Activated CD8-positive, alpha-beta memory T cell treated with anti-CD3 and anti-CD28 coated beads for 36 hours (primary cell): Measurements from ENCODE around the gene TSPAN14. TPM values are rescaled to one million over a fixed set of nuclear protein-coding genes. Genes with fewer than 3 reads are reported as not detected.

Source experiments
- CTCF ChIA-PET: fragments of 350-600 bp; sonication (Branson Sonifier 250); formaldehyde crosslinking; loops from one replicate; lab custom pipeline; 2021; ENCODE audit warnings: antibody characterized with exemption; lab: Charles Lee
- POLR2A ChIA-PET: fragments of 350-600 bp; sonication (Branson Sonifier 250); formaldehyde crosslinking; loops from one replicate; lab custom pipeline; 2021; ENCODE audit warnings: antibody characterized with exemption; lab: Charles Lee
- total RNA-seq, 2 experiments: library from RNA; stranded (reverse); gene quantifications; one replicate each; pipeline ENCODE4 v1.2.3, GENCODE V29; 2021

TSPAN14 gene
- total RNA-seq, 2 experiments from 2014 or later, result 43.7 to 45.1 TPM

DNA sequence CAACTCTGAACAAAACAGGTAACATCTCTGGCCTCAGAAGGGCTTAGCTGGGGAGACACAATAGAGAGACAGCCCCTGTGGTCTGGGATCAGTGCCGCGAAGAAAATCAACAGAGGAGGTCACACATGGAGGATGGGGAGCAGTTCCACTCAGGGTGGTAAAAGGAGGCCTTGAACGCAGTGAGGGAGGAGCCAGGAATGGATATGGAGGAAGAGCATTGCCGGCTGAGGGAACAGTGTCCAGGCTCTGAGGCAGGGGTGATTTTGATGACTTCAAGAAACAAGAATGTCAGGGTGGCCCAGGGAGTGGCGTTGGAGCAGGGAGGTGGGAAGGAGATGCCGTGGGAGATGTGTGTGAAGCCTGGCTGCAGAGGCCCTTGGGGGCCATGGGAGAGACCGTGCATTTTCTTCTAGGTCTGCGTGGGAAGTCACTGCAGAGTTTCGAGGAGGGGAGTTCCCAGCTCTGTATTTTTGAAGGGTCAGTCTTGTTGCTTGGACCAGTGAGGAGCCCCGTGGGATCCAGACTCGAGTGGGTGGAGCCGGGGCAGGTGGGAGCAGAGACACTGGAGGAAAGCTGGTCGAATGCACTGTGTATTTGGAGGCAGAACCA lies 47.9 kb downstream of the TSPAN14 start:
- POLR2A ChIA-PET, result no interaction called here
- CTCF ChIA-PET, result interaction anchor here (1.8 to 6.5 kb wide), 2 partner anchors 14 to 55 kb away, joined by 5 to 149 read pairs; no protein-coding TSS in a partner anchor

GRCh38 chr10:80502621-80503583 lies 48.8 kb downstream of the TSPAN14 start:
- ChIA-PET POLR2A (no interaction called here), CTCF (interaction anchor here (1.6 to 6.5 kb wide), 5 partner anchors 13 to 125 kb away, joined by 3 to 149 read pairs (median 17); no protein-coding TSS in a partner anchor)

- POLR2A ChIA-PET, result no interaction called here
Measured at GRCh38 chr10:80503584-80504157, 49.6 kb downstream of the TSPAN14 start.

DNA sequence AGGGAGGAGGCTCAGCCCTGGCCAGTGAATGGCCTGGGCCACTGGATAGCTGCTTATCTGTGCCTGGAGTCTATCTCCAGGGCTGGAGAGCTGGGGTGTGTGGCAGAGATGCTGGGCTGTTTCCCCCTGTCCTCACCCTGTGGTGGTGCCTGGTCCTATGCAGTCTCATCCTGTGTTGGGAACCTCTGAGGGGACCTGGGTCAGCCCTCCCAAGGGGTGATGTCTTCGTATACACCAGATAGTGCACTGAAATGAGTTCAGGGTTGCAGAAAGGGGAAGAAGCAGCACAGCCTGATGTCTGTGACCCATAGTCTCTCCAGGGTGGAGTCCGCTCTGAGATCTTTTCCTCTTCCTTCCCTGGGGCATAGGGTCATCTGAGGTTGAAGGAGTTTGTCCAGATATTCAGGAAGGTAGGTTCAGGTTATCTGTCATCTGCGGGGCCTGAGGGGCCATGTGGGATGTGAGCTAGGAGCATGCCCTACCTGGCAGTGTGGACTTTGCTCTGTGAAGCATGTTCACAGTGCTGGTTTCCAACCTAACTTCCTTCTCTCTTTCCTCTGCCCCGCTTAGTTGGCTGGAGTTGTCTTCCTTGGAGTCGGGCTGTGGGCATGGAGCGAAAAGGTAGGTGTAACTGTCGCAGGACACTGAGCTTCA lies 50.2 kb downstream of the TSPAN14 start:
- ChIA-PET CTCF (interaction anchor here (1.6 to 6.5 kb wide), 13 partner anchors 11 to 126 kb away, joined by 3 to 149 read pairs (median 11); no protein-coding TSS in a partner anchor), POLR2A (interaction anchor here (0.9 kb wide), 1 partner anchor 46 kb away, joined by 3 read pairs; no protein-coding TSS in a partner anchor)

More at GRCh38 chr10:80503584-80504157, 49.6 kb downstream of the TSPAN14 start:
- CTCF ChIA-PET, result interaction anchor here (1.6 to 6.5 kb wide), 9 partner anchors 10 to 125 kb away, joined by 3 to 149 read pairs (median 14); no protein-coding TSS in a partner anchor

DNA sequence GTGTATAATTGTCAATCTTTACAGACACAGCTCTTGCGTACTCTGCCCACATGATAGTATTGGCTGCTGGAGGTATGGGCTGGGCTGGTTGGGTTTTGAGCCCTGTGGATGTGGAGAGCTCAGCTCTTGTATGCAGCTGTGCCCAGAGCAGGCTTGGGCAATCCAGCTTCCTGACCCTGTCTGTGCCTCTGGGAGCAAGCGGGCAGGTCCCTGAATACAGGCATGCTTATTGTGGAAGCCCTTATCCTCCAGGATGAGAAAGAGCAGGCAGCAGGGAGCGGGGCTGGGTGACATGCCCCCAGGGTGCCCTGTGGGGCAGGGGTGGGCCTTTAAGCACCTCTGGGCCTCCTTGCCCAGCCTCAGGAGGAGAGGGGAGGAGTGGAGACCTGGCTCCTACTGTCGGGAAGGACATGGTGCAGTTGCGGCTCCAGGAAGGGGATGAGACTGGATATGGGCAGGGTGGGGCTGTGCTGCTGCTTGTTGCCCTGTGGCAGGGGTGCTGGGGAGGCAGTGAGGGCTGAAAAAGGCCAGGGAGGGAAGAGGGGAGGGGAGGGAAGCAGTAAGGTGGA lies 50.9 kb downstream of the TSPAN14 start:
- ChIA-PET CTCF (interaction anchor here (0.9 to 6.5 kb wide), 23 partner anchors 8 to 127 kb away, joined by 3 to 149 read pairs (median 7); no protein-coding TSS in a partner anchor), POLR2A (interaction anchor here (0.9 kb wide), 2 partner anchors 46 to 60 kb away, joined by 3 read pairs; no protein-coding TSS in a partner anchor)

GRCh38 chr10:80506189-80506575 lies 52.1 kb downstream of the TSPAN14 start:
- POLR2A ChIA-PET, result interaction anchor here (0.6 to 0.9 kb wide), 2 partner anchors 47 to 53 kb away, joined by 3 to 11 read pairs; no protein-coding TSS in a partner anchor
- CTCF ChIA-PET, result interaction anchor here (0.5 to 6.5 kb wide), 28 partner anchors 8 to 378 kb away, joined by 3 to 149 read pairs (median 7); partner anchors contain the start of gene TSPAN14

DNA sequence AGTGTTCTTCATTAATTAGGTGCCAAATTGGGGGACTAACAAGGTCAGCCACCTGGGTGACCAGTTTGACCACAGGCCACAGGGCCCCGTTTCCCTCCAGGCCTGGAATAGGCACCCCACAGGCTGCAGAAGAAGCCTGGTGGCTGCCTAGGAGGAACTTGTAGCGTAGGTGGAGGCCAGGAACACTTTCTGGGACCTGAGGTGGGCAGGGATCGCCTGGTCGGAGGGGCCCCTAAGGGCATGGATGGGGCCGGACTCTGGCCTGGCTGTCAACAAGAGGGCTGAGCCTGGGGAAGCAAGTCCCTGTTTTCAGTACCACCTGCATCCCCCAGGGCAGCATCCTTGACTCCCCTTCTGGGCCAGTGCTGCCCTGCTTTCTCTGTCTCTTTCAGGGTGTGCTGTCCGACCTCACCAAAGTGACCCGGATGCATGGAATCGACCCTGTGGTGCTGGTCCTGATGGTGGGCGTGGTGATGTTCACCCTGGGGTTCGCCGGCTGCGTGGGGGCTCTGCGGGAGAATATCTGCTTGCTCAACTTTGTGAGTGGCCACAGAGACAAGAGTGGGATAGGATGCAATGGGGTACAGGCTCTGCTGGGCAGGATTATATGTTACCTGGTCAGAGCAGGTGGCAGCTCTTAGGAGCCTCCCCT lies 52.9 kb downstream of the TSPAN14 start:
- ChIA-PET POLR2A (no interaction called here), CTCF (interaction anchor here (2.1 to 6.5 kb wide), 3 partner anchors 39 to 63 kb away, joined by 18 to 149 read pairs (median 36); no protein-coding TSS in a partner anchor)

- POLR2A ChIA-PET, result no interaction called here
- CTCF ChIA-PET, result interaction anchor here (1.0 to 6.2 kb wide), 5 partner anchors 8 to 65 kb away, joined by 3 to 36 read pairs (median 5); no protein-coding TSS in a partner anchor
Measured at GRCh38 chr10:80509108-80509402, 54.9 kb downstream of the TSPAN14 start.

DNA sequence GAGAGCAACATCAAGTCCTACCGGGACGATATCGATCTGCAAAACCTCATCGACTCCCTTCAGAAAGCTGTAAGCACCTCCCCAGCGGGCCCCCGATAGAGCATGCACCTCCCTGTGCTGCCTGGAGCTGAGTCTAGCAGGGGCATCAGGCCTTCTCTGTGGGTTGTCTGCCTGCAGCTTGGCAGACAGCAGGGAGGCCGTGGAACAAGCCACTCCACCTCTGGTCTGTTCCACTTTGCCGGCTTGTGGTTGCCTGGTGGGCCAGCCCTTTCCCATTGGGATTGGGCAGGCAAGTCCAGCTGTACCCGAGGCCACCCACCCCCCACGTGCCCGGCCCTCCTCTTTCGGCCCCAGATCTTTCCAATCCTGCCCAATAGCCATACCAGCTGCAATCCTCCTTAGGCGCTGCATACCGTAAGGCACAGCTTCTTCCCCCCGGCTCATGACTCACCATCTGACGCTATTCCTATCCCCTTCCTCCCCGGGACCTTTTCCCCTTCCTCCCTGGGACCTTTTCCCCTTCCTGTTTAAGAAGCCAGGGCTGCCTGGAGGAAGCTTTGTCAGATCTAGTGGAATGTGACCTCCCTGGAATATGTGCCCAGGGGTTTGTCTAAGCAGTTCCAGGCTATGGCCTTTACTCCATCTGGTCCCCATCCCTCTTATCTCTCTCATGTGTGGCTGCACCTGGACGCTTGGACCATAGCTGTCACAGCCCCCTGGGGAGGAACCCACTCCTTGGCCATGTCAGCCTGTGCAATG lies 55.5 kb downstream of the TSPAN14 start:
- CTCF ChIA-PET, result interaction anchor here (1.0 to 6.2 kb wide), 5 partner anchors 8 to 65 kb away, joined by 3 to 36 read pairs (median 5); no protein-coding TSS in a partner anchor
- POLR2A ChIA-PET, result interaction anchor here (0.5 kb wide), 1 partner anchor 16 kb away, joined by 3 read pairs; no protein-coding TSS in a partner anchor

DNA sequence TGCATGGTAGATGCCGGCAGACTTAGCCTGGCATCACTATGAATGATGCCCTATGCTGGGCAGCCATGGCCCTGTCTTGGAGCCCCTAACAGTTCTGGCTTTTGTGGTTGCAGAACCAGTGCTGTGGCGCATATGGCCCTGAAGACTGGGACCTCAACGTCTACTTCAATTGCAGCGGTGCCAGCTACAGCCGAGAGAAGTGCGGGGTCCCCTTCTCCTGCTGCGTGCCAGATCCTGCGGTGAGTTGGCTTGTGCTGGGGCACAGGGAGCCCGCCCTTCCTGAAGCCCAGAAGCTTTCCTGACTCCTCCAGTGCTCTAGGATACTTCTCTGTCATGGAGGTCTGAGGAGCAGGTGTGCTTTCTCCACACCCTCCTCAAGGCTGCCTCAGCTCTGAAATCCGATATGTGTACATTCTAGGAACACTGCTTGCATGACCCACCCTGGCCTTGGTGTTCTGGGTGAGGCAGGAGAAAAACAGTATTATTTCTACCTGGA lies 58.0 kb downstream of the TSPAN14 start:
- CTCF ChIA-PET, result interaction anchor here (0.9 to 6.2 kb wide), 4 partner anchors 11 to 68 kb away, joined by 3 to 36 read pairs (median 3); no protein-coding TSS in a partner anchor
- POLR2A ChIA-PET, result interaction anchor here (0.7 kb wide), 1 partner anchor 445 kb away, joined by 3 read pairs; no protein-coding TSS in a partner anchor

DNA sequence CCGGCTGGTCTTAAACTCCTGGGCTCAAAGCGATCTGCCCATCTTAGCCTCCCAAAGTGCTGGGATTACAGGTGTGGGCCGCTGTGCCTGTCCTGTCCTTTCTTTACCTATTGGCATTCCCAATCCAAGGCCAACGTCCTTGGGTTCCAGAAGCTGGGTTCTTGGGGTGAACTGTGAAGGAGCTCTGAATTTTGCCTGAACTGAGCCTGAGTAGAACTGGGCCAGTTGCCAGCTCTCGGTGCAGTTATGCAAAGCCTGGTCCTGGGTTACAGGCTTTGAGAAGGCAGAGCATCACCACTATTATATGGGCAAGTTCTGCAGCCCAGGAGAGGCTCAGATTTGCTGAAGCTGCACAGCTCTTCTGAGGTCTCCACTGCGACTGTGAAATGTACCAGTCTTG lies 59.0 kb downstream of the TSPAN14 start:
- ChIA-PET POLR2A (interaction anchor here (0.7 kb wide), 1 partner anchor 54 kb away, joined by 10 read pairs; no protein-coding TSS in a partner anchor), CTCF (interaction anchor here (0.6 to 6.2 kb wide), 5 partner anchors 8 to 69 kb away, joined by 3 to 36 read pairs (median 6); no protein-coding TSS in a partner anchor)

DNA sequence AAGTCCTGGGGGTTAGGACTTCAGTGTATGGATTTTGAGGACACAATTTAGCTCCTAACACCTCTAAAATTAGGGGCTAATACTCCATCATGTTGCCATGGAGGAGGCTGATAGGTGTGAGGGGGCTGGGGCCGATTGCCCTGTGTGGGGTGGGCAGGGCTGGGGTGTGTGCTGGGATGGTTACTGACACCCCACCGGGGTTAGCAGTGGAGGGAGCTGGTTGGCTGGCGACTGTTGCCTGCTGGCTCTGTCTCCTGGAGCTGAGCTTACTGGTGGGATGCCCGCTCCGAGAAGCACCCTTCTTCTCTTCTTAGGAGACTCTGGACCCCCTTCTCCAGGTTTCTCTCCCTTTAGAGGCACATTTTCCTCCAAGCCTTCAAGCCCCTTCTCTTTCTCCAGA lies 61.4 kb downstream of the TSPAN14 start:
- ChIA-PET POLR2A (no interaction called here), CTCF (interaction anchor here (1.1 to 2.4 kb wide), 3 partner anchors 10 to 71 kb away, joined by 3 to 7 read pairs (median 4); no protein-coding TSS in a partner anchor)

GRCh38 chr10:80515941-80516340 lies 61.8 kb downstream of the TSPAN14 start:
- CTCF ChIA-PET, result interaction anchor here (1.1 to 1.5 kb wide), 2 partner anchors 10 to 12 kb away, joined by 3 to 4 read pairs; no protein-coding TSS in a partner anchor

GRCh38 chr10:80516506-80517075 lies 62.5 kb downstream of the TSPAN14 start:
- CTCF ChIA-PET, result interaction anchor here (1.5 kb wide), 1 partner anchor 11 kb away, joined by 4 read pairs; no protein-coding TSS in a partner anchor

More at GRCh38 chr10:80515941-80516340, 61.8 kb downstream of the TSPAN14 start:
- POLR2A ChIA-PET, result no interaction called here

GRCh38 chr10:80517416-80518142 lies 63.5 kb downstream of the TSPAN14 start:
- CTCF ChIA-PET, result no interaction called here

More at GRCh38 chr10:80516506-80517075, 62.5 kb downstream of the TSPAN14 start:
- POLR2A ChIA-PET, result no interaction called here

More at GRCh38 chr10:80517416-80518142, 63.5 kb downstream of the TSPAN14 start:
- POLR2A ChIA-PET, result no interaction called here
